HEK293T (cell line): ENCODE data around the gene KRT34.

Experiments
- BHLHE40 ChIP-seq: fragments of 450-650 bp; IDR thresholded peaks from 2 replicates; pipeline ENCODE4 v1.6.1; 2016; ENCODE audit warnings: mild to moderate bottlenecking, moderate library complexity, borderline replicate concordance
- ELF4 ChIP-seq: fragments of 450-650 bp; IDR thresholded peaks from 2 replicates; pipeline ENCODE4 v1.6.1; 2017; ENCODE audit warnings: antibody characterized with exemption
- FOXM1 ChIP-seq: fragments of 450-650 bp; IDR thresholded peaks from 2 replicates; pipeline ENCODE4 v1.6.1; 2017; ENCODE audit warnings: mild to moderate bottlenecking, borderline replicate concordance
- HDGF ChIP-seq: fragments of 450-650 bp; IDR thresholded peaks from 2 replicates; pipeline ENCODE4 v1.6.1; 2017; ENCODE audit warnings: antibody characterized with exemption, borderline replicate concordance
- L3MBTL2 ChIP-seq: fragments of 450-650 bp; conservative IDR thresholded peaks from 2 replicates; pipeline ENCODE4 v1.6.1; 2016; ENCODE audit warnings: mild to moderate bottlenecking
- LEF1 ChIP-seq: fragments of 450-650 bp; IDR thresholded peaks from 2 replicates; pipeline ENCODE4 v1.6.1; 2017; ENCODE audit warnings: mild to moderate bottlenecking, borderline replicate concordance
- NFRKB ChIP-seq: fragments of 450-650 bp; IDR thresholded peaks from 2 replicates; pipeline ENCODE4 v1.6.1; 2016; ENCODE audit warnings: mild to moderate bottlenecking, moderate library complexity
- PKNOX1 ChIP-seq: fragments of 450-650 bp; IDR thresholded peaks from 2 replicates; pipeline ENCODE4 v1.6.1; 2016
- SP1 ChIP-seq: fragments of 450-650 bp; IDR thresholded peaks from 2 replicates; pipeline ENCODE4 v1.6.1; 2017
- SUZ12 ChIP-seq: fragments of 450-650 bp; IDR thresholded peaks from 2 replicates; pipeline ENCODE4 v1.6.1; 2016; ENCODE audit warnings: mild to moderate bottlenecking

GRCh38 chr17:41395611-41396010, 13.5 kb upstream of the KRT34 start:
- TF ChIP-seq SUZ12: no peak
- TF ChIP-seq SP1: no peak
- TF ChIP-seq HDGF: no peak
- no peak for TF ChIP-seq NFRKB
- TF ChIP-seq BHLHE40: no peak
- no peak for TF ChIP-seq FOXM1
- TF ChIP-seq ELF4: no peak
- TF ChIP-seq PKNOX1: no peak
- no peak for TF ChIP-seq LEF1
- no peak for TF ChIP-seq L3MBTL2
